ENCODE results near the gene ELAPOR2.
"Not testable (repeated sequence)": the region's sequence is repeated elsewhere in the genome, so short reads cannot be mapped to it uniquely, and the experiment has no call there.

ELAPOR2 gene

DNA sequence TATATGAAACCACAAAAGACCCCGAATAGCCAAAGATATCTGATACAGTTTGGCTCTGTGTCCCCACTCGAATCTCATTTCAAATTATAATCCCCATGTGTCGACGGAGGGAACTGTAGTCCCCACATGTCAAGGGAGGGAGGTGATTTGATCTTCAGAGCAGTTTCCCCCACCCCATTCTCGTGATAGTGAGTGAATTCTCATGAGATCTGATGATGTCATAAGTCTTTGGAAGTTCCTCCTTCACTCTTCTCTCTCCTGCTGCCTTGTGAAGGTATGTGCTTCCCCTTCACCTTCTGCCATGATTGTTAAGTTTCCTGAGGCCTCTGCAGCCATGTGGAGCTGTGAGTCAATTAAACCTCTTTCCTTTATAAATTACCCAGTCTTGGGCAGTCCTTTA is 13.0 kb downstream of the ELAPOR2 start:
- no peak for DNase-seq (ENCODE audit: low read depth, low spot score)

DNA sequence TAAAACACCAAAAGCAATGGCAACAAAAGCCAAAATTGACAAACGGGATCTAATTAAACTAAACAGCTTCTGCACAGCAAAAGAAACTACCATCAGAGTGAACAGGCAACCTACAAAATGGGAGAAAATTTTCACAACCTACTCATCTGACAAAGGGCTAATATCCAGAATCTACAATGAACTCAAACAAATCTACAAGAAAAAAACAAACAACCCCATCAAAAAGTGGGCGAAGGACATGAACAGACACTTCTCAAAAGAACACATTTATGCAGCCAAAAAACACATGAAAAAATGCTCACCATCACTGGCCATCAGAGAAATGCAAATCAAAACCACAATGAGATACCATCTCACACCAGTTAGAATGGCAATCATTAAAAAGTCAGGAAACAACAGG is 14.7 kb downstream of the ELAPOR2 start:
- not testable (repeated sequence) for DNase-seq (ENCODE audit: low read depth, low spot score)

DNA sequence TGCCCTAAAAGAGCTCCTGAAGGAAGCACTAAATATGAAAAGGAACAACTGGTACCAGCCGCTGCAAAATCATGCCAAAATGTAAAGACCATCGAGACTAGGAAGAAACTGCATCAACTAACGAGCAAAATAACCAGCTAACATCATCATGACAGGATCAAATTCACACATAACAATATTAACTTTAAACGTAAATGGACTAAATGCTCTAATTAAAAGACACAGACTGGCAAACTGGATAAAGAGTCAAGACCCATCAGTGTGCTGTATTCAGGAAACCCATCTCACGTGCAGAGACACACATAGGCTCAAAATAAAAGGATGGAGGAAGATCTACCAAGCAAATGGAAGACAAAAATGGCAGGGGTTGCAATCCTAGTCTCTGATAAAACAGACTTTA is 17.9 kb downstream of the ELAPOR2 start:
- DNase-seq (ENCODE audit: low read depth, low spot score), result not testable (repeated sequence)

DNA sequence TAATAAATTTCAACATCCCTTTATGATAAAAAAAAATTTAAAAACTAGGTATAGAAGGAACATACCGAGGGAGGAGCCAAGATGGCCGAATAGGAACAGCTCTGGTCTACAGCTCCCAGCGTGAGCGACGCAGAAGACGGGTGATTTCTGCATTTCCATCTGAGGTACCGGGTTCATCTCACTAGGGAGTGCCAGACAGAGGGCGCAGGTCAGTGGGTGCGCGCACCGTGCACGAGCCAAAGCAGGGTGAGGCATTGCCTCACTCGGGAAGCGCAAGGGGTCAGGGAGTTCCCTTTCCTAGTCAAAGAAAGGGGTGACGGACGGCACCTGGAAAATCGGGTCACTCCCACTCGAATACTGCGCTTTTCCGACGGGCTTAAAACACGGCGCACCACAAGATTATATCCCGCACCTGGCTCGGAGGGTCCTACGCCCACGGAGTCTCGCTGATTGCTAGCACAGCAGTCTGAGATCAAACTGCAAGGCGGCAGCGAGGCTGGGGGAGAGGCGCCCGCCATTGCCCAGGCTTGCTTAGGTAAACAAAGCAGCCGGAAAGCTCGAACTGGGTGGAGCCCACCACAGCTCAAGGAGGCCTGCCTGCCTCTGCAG is 19.7 kb downstream of the ELAPOR2 start:
- DNase-seq (ENCODE audit: low read depth, low spot score), result not testable (repeated sequence)

DNA sequence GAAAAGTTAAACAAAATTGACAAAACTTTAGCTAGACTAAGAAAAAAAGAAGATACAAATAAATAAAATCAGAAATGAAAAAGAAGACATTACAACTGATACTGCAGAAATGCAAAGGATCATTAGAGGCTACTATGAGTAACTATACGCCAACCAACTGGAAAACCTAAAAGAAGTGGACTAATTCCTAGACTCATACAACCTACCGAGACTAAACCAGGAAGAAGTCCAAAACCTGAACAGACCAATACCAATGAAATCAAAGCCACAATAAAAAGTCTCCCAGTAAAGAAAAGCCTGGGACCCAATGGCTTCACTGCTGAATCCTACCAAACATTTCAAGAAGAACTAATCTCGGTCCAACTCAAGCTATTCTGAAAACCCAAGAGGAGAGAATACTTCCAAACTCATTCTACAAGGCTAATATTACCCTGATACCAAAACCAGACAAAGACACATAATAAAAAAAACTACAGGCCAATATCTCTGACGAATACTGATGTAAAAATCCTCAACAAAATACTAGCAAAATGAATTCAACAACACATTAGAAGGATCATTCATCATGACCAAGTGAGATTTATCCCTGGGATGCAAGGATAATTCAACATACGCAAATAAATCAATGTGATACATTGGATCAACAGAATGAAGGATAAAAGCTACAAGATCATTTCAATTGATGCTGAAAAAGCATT is 20.3 kb downstream of the ELAPOR2 start:
- no peak for DNase-seq (ENCODE audit: low read depth, low spot score)

DNA sequence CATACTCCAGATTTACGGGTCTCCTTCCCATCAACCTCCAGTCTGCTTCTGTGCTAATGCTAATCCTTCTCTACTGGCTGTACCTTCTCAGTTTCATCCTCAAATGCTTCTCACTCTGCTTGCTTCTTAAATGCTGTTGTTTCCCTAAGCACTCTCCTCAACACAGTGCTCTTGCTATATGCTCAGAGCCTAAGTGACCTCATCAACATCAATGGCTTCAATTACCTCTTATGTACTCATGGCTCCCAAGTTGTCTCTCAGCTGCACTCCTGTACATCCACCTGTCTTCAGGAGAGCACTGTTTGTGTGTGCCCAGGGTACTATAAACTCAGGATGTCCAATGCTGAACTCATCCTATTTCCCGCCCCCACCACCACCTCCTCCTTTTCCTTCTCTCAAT is 22.5 kb downstream of the ELAPOR2 start:
- DNase-seq (ENCODE audit: low read depth, low spot score), result no peak

DNA sequence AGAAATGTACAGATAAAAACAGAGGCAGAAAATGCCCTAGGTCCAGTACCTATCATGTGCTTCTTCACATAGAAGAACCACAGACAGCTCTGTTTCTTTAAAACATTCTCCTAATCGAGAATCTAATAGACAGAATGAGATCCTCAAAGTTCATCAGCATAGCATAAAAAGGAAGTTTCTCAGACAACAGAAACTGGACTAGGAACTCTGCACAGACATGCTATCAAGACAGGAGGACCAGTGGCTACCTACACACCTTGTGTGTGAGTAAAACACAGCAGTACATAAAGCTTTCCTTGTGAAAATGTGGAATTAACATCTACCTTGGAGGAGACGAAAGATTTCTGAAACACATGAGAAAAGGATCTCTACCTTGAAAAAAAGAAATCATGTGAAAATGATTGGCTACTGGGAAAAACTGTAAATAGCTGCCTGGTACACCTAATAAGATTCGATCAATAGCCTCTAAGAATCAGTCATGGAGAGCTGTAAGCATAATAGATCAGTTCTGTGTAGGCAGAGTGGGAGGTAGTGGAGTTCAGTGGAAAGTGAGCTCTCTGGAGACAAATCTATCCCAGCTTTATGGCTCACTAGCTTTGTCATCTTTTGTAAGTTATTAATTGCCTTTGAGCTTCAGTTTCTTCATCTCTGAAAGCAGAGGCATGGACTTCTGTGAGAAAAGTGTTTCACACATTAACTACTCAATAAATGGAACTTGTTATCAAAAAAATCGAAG is 26.7 kb downstream of the ELAPOR2 start:
- no peak for DNase-seq (ENCODE audit: low read depth, low spot score)

DNA sequence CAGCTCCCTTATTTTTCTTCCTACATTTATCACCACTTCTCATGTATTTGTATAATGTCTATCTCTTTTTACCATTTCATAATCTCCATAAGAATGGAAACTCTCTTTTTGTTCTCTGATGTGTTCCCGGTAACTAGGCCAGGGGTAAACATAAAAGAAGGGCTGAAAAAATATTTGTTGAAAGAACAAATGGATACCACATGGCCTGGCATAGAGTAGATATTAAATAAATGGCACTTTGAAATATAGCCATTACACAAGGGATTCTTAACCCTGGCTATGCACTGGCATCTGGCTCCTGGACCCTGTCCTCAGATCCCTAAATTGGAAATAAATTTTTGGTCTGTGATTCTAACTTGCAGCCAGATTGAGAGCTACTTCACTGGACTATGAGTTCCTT is 30.4 kb downstream of the ELAPOR2 start:
- DNase-seq (ENCODE audit: low read depth, low spot score), result no peak

DNA sequence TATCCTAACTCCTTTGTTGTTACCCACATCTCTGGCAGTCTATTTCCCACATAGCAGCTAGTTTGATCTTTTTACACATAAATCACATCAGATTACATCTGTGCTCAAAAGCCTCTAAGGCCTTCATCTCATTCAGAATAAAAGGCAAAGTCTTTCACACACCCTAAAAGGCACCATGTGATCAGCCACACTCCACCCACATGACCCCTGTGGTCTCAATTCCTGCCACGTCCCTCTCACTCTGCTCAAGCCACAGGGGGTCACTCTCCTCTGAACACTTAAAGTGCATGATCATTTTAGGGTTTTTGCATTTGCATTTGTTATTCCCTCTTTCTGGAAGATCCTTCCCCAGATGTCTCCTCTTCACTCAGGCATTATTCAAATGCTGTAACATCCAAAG is 30.8 kb downstream of the ELAPOR2 start:
- no peak for DNase-seq (ENCODE audit: low read depth, low spot score)

DNA sequence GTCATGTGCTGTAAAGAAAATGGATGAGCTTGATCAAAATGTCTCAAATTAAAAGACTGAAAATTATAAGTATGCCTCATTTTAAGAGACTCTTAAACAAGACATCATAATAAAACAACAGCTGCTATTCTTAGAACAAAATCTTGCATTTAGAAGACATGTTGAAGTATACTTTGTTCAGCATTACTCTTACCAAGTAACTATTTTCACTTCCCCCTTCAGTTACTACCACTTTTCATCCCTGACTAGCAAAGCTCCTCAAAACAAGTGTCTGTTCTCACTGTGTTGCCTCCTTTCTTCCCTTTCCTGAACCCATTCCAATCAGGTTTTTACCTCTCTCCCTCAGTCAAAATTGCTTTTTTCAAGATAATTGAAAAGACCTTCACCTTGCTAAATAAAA is 31.6 kb downstream of the ELAPOR2 start:
- no peak for DNase-seq (ENCODE audit: low read depth, low spot score)

DNA sequence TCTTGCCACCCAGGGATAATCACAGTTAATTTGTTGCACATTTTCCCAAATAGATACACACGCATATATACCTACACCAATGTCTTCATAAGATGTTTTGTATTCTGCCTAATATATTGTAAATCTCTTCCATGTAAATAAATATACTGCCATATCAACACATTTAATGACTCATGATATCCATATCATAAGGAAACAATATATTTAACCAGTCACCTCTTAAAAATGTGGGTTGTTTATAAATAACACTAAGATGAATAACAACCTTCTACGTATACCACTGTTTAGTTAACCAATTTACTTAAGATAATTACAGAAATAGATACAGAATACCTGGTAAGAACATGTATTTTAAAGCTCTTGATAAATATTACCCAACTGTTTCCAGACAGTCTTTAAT is 38.2 kb downstream of the ELAPOR2 start:
- DNase-seq (ENCODE audit: low read depth, low spot score), result no peak

DNA sequence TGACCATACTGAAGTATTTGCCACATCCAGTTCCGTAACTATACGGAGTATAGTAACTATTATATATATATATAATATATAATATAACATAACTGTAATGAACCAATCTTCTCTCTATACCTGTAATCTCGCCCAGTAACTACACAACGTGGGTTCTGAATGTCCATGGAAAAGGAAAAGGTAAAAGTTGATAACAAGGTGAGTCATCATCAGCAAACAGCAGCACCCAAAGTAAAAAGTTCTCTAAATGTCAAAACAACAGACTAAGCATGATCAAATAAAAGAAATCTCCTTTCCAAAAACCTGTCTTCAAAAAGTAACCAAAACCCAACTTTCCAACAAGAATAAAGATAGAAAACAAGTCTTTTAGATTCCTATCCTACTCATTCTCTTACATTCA is 42.8 kb downstream of the ELAPOR2 start:
- DNase-seq (ENCODE audit: low read depth, low spot score), result no peak

DNA sequence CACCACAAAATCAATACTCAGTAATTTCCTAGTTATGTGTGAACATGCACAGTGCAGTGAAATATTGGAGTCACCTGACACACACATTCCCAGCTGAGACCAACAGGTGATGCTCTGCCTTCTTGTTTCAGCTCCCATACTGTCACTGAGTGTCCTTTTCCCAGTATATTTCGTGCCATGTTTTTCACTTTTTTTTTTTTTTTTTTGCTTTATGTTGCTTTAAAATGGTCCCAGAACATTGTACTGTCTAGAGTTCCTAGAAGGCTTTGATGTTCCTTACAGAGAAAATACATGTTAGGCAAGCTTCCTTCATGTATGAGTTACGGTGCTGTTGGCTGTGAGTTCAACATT is 45.6 kb downstream of the ELAPOR2 start:
- DNase-seq (ENCODE audit: low read depth, low spot score), result no peak

DNA sequence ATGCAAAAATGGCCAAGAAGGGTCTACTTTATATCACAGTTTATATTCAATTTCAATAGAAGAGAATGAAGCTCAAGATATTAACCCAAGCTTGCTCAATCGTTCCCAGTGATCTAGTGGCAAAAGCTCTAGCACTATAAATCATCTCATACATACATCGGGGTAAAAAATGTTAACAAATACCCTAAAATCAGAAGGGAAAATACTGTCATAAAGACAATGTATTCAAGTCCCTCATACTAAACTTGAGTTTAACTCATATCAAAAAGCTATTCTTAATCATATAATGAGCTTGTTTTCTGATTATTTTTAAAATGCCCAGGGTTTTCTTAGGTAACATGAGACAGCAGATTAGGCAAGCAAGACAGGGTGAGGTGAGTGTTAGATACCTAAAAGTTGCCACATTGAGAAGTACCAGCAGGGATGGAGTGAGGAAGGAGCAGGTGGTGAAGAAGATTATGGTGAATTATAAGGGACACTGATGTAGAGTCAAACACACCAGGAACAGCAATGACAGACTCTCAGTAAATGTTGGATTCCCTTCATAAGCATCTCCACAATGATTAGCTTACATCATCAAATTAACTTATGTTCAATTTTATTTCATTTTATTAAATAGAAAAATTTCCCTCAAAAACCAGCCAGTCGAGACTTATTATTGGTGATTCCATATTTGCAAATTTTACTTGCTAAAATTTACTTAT is 46.2 kb downstream of the ELAPOR2 start:
- DNase-seq (ENCODE audit: low read depth, low spot score), result no peak

Measured in brain pericyte (primary cell).